Measurements from ENCODE around the gene SMOC2. TPM values are rescaled to one million over a fixed set of nuclear protein-coding genes. Genes with fewer than 3 reads are reported as not detected.

SMOC2 gene
- total RNA-seq, 1 donor from 2014 or later: not detected

GRCh38 chr6:168660400-168660945 lies 219.5 kb downstream of the SMOC2 start:
- Mint-ChIP-seq H3K36me3 (ENCODE audit: low read depth, unreplicated experiment) (no peaks in the 10 kb centered on the region), H3K4me1 (ENCODE audit: unreplicated experiment) (peaks cover 7% of the 10 kb centered on the region), H3K4me3 (ENCODE audit: unreplicated experiment) (no peak overlapping the region), H3K27me3 (ENCODE audit: unreplicated experiment) (peaks cover 11% of the 10 kb centered on the region), H3K9me3 (ENCODE audit: unreplicated experiment) (peaks cover 6% of the 10 kb centered on the region), H3K27ac (ENCODE audit: unreplicated experiment) (no peak overlapping the region)
- no peak for DNase-seq (ENCODE audit: low spot score)
- TF ChIP-seq, protein P1, sequence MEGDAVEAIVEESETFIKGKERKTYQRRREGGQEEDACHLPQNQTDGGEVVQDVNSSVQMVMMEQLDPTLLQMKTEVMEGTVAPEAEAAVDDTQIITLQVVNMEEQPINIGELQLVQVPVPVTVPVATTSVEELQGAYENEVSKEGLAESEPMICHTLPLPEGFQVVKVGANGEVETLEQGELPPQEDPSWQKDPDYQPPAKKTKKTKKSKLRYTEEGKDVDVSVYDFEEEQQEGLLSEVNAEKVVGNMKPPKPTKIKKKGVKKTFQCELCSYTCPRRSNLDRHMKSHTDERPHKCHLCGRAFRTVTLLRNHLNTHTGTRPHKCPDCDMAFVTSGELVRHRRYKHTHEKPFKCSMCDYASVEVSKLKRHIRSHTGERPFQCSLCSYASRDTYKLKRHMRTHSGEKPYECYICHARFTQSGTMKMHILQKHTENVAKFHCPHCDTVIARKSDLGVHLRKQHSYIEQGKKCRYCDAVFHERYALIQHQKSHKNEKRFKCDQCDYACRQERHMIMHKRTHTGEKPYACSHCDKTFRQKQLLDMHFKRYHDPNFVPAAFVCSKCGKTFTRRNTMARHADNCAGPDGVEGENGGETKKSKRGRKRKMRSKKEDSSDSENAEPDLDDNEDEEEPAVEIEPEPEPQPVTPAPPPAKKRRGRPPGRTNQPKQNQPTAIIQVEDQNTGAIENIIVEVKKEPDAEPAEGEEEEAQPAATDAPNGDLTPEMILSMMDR (IDR thresholded peaks at IDR 0.05; ENCODE audit: unreplicated experiment): no peak

DNA sequence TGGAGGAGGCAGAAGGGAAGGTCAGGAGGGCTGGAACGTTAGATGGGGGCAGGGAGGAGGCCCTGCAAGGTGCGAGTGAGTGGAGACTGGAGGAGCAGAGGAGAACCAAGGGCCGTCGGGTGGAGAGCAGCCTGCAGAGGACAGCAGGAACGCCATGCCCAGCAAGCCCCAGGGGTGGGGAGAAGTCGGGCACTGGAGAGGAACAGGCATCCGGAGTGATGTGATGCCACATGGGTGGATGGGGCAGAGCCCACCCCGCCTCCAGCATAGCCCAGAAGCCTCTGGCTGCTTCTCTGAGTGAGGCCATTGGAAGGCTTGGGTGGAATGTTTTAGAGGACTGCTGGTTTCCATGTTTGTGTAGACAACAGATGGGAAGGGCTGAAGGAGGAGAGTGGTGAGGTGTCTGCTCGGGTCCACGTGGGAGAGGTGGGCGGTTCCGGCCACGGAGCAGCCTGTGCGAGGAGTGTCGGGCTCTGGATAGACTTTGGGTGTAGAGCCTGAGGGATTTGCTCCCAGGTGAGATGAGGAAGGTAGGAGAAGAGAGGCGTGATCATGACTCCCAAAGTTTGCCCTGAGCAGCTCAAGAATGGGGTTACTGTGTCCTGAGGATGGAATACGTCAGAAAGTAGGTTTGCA lies 221.4 kb downstream of the SMOC2 start:
- Mint-ChIP-seq H3K27ac (ENCODE audit: unreplicated experiment) (no peak overlapping the region), H3K9me3 (ENCODE audit: unreplicated experiment) (peaks cover 6% of the 10 kb centered on the region), H3K4me3 (ENCODE audit: unreplicated experiment) (no peak overlapping the region), H3K27me3 (ENCODE audit: unreplicated experiment) (peaks cover 10% of the 10 kb centered on the region), H3K36me3 (ENCODE audit: low read depth, unreplicated experiment) (no peaks in the 10 kb centered on the region), H3K4me1 (ENCODE audit: unreplicated experiment) (peaks cover 7% of the 10 kb centered on the region)
- TF ChIP-seq, protein P1 (IDR thresholded peaks at IDR 0.05; ENCODE audit: unreplicated experiment): no peak
- DNase-seq (ENCODE audit: low spot score): no peak

DNA sequence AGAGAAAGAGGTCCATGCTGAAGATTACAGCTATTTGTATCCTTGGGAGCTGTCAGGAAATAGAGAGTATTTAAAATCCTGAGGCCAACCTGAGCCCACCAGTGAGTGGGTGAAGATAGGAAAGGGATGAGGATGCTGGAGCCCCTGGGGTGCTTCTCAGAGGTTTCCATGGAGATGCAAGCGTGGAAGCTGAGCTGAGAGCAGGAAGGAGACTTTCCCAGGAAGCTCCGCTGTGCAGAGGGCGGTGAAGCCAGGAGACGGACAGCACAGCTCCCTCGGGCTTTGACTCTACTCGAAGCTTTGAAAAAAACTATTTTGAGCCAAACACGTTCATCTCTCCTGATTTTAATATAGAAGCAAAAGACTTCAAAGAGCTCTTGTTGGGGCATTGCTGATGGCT lies 222.1 kb downstream of the SMOC2 start:
- TF ChIP-seq, protein P1 (IDR thresholded peaks at IDR 0.05; ENCODE audit: unreplicated experiment): no peak
- Mint-ChIP-seq H3K4me1 (ENCODE audit: unreplicated experiment) (peaks cover 7% of the 10 kb centered on the region), H3K36me3 (ENCODE audit: low read depth, unreplicated experiment) (no peaks in the 10 kb centered on the region), H3K9me3 (ENCODE audit: unreplicated experiment) (peaks cover 6% of the 10 kb centered on the region), H3K27me3 (ENCODE audit: unreplicated experiment) (peaks cover 10% of the 10 kb centered on the region), H3K27ac (ENCODE audit: unreplicated experiment) (no peak overlapping the region), H3K4me3 (ENCODE audit: unreplicated experiment) (no peak overlapping the region)
- DNase-seq (ENCODE audit: low spot score): no peak

- Mint-ChIP-seq H3K36me3 (ENCODE audit: low read depth, unreplicated experiment) (no peaks in the 10 kb centered on the region), H3K9me3 (ENCODE audit: unreplicated experiment) (no peaks in the 10 kb centered on the region), H3K4me3 (ENCODE audit: unreplicated experiment) (no peak overlapping the region), H3K27ac (ENCODE audit: unreplicated experiment) (no peak overlapping the region), H3K27me3 (ENCODE audit: unreplicated experiment) (peaks cover 4% of the 10 kb centered on the region), H3K4me1 (ENCODE audit: unreplicated experiment) (peaks cover 7% of the 10 kb centered on the region)
- TF ChIP-seq, protein P1 (IDR thresholded peaks at IDR 0.05; ENCODE audit: unreplicated experiment): no peak
- no peak for DNase-seq (ENCODE audit: low spot score)
Observed at GRCh38 chr6:168664956-168665355, 224.0 kb downstream of the SMOC2 start.

GRCh38 chr6:168666170-168666569 lies 225.2 kb downstream of the SMOC2 start:
- Mint-ChIP-seq H3K27ac (ENCODE audit: unreplicated experiment) (no peak overlapping the region), H3K4me3 (ENCODE audit: unreplicated experiment) (no peak overlapping the region), H3K9me3 (ENCODE audit: unreplicated experiment) (no peaks in the 10 kb centered on the region), H3K27me3 (ENCODE audit: unreplicated experiment) (peaks cover 4% of the 10 kb centered on the region), H3K36me3 (ENCODE audit: low read depth, unreplicated experiment) (no peaks in the 10 kb centered on the region), H3K4me1 (ENCODE audit: unreplicated experiment) (peaks cover 7% of the 10 kb centered on the region)
- TF ChIP-seq, protein P1 (IDR thresholded peaks at IDR 0.05; ENCODE audit: unreplicated experiment): no peak
- no peak for DNase-seq (ENCODE audit: low spot score)
